WI38 (cell line): ENCODE data around the gene RPE65.
"Not testable (repeated sequence)": the region's sequence is repeated elsewhere in the genome, so short reads cannot be mapped to it uniquely, and the experiment has no call there.

ENCODE experiments used
- H3K4me3 ChIP-seq: 2 replicates; pipeline ENCODE4 v1.5.1; 2011; ENCODE audit warnings: low read depth, mild to moderate bottlenecking, control low read depth, low read length
- CTCF ChIP-seq: IDR thresholded peaks from 2 replicates; pipeline ENCODE4 v1.5.1; 2012; ENCODE audit warnings: low read depth, mild to moderate bottlenecking, control low read depth, low read length

Gene RPE65

DNA sequence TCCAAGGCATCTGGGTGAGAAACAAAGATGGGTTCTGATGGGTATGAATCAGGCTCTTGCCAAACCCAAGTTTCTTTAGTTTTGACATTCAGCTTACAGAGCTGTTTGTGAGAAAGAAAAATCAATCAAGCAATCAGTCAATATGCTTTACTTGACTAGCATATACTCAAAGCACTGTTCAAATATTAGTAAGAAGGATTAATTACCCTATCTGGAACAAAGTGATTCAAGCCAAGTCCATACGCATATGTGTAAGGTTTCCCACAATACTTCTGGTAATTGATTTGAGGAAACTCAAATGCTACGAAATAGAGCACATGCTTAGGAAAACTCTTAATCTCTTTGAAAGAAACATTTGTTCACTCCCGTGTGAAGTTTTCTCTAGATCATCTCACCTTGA, 18.7 kb downstream of the RPE65 start:
- H3K4me3 ChIP-seq: no peak overlapping the region
- TF ChIP-seq CTCF: no peak

DNA sequence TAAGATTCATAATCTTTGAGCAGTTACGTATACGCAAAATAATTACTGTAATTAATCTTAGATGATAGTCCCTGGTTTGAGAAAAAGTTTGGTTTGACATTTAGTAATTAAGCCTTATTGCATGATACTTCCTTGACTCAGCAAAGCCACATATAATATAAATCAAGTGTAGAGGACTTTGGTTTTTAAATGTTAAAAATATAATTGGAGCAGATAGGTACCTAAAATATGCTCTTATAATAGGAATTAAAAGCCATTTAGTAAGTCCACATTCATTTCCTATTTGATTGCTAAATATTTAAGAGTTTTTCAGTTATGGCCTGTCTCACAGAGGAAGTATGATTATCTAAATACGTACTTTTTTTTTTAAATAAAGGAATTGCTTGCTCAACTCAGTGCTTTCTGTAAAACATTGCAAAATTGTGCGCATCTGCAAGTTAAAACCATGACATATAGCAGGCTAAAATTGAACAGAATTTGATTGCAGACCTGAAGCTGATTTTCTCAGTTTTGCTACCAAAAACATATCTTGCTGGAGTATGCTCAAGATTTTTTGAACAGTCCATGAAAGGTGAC, 20.4 kb downstream of the RPE65 start:
- no peak for TF ChIP-seq CTCF
- H3K4me3 ChIP-seq: no peak overlapping the region

GRCh38 chr1:68426594-68426993, 23.2 kb downstream of the RPE65 start:
- no peak for TF ChIP-seq CTCF
- no peak overlapping the region for H3K4me3 ChIP-seq

GRCh38 chr1:68421350-68421749, 28.4 kb downstream of the RPE65 start:
- no peak overlapping the region for H3K4me3 ChIP-seq
- TF ChIP-seq CTCF: no peak

GRCh38 chr1:68409426-68409825, 40.3 kb downstream of the RPE65 start:
- no peak overlapping the region for H3K4me3 ChIP-seq
- TF ChIP-seq CTCF: no peak

DNA sequence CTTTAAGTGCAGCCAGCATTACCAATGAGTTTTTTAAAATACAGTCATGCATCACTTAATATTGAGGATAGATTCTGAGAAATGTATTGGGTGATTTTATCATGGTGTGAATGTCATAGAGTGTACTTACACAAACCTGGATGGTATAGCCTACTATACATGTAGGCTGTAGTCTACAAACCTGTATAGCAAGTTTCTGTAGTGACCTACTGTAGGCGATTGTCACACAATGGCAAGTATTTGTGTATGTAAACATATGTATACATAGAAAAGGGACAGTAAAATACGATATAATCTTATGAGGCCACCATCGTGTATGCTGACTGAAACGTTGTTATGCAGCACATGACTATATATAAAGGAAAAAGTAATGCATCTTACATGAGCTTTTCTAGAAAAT, 48.2 kb downstream of the RPE65 start:
- no peak overlapping the region for H3K4me3 ChIP-seq
- no peak for TF ChIP-seq CTCF

DNA sequence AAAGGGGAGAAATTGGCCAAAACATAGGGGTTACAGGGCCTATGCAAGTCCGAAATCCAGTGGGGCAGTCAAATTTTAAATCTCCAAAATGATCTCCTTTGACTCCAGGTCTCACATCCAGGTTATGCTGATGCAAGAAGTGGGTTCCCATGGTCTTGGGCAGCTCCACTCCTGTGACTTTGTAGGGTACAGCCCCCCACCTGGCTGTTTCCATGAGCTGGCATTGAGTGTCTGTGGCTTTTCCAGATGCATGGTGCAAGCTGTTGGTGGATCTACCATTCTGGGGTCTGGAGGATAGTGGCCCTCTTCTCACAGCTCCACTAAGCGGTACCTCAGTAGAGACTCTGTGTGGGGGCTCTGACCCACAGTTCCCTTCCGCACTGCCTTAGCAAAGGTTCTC, 54.2 kb downstream of the RPE65 start:
- H3K4me3 ChIP-seq: not testable (repeated sequence)

DNA sequence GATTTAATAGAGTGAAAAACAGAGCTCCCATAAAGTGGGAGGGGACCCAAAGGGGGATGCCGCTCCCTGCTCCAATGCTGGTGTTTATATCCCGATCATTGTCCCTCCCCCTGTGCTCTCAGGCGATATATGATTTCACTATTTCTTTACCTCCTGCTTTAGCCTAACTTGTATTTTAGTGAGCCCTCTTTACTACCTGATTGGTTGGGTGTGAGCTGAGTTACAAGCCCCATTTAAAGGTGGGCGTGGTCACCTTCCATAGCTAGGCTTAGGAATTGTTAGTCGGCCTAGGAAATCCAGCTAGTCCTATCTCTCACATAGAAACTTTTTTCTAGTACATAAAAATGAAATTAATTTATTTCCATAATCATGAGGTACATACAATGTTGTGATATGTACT, 57.3 kb downstream of the RPE65 start:
- H3K4me3 ChIP-seq: not testable (repeated sequence)

DNA sequence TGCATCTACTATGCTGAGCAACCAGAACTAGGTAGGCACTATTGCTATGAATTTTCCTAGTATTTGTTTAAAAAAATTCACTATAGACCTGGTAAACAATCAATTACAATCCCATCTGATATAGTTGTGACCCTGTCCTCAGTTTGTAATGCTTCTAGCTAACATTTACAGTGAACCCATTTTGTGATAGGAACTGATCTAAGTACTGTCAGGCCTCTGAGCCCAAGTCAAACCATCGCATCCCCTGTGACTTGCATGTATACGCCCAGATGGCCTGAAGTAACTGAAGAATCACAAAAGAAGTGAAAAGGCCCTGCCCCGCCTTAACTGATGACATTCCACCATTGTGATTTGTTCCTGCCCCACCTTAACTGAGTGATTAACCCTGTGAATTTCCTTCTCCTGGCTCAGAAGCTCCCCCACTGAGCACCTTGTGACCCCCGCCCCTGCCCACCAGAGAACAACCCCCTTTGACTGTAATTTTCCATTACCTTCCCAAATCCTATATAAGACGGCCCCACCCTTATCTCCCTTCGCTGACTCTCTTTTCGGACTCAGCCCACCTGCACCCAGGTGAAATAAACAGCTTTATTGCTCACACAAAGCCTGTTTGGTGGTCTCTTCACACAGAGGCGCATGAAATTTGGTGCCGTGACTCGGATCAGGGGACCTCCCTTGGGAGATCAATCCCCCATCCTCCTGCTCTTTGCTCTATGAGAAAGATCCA, 63.8 kb downstream of the RPE65 start:
- H3K4me3 ChIP-seq: not testable (repeated sequence)
